DOHH2 (cell line): ENCODE measurements around the gene RAD51B.

Experiments
- EZH2phosphoT487 ChIP-seq: fragments of 200-600 bp; sonication (generic); IDR thresholded peaks from 2 replicates; pipeline ENCODE4 v1.6.1; 2017; ENCODE audit warnings: borderline replicate concordance, mild to moderate bottlenecking, antibody characterized with exemption, low read length, moderate library complexity, mixed read lengths
- TF ChIP-seq, protein P1 (sequence below): fragments of 200-600 bp; sonication (generic); IDR thresholded peaks from one replicate; pipeline ENCODE4 v1.5.1; 2014; ENCODE audit warnings: antibody characterized with exemption, mild to moderate bottlenecking, low read depth, low read length; ENCODE audit not compliant: poor library complexity, severe bottlenecking

DNA sequence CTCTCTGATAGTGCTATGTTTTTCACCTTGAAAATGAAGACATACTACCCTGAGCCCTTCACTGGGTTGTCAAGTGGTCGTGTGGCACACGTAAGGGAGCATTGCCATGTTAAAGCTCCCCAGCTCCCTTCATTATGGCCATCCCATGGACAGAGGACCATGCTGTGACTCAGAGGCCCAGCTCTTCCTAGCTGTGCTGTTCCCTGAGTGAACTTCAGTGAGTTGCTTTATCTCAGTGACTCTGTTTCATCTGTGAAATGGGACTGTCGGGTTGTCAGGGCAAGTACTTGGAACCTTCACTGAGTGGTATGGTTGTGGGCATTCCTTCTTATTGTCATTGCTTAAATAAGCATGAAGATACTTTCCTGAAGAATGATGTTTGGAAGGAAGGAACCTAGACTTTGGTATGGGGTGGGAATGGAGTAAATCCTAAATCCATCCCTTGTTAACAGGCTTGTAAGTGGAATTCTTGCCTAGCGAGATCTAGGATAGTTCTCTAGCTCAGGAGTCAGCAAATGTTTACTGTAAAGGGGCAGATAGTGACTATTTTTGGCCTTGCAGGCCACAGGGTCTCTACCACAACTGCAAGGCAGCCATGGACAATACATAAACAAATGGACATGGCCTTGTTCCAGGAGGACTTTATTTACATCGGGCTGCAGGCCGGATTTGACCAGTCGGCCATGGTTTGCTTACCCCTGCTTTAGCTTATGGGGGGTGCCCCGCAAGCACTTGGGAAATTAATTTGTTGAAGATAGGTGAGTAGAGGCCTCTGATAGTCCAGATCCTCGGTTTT is 689.8 kb downstream of the RAD51B start:
- TF ChIP-seq, protein P1, sequence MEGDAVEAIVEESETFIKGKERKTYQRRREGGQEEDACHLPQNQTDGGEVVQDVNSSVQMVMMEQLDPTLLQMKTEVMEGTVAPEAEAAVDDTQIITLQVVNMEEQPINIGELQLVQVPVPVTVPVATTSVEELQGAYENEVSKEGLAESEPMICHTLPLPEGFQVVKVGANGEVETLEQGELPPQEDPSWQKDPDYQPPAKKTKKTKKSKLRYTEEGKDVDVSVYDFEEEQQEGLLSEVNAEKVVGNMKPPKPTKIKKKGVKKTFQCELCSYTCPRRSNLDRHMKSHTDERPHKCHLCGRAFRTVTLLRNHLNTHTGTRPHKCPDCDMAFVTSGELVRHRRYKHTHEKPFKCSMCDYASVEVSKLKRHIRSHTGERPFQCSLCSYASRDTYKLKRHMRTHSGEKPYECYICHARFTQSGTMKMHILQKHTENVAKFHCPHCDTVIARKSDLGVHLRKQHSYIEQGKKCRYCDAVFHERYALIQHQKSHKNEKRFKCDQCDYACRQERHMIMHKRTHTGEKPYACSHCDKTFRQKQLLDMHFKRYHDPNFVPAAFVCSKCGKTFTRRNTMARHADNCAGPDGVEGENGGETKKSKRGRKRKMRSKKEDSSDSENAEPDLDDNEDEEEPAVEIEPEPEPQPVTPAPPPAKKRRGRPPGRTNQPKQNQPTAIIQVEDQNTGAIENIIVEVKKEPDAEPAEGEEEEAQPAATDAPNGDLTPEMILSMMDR, result no peak
- TF ChIP-seq EZH2phosphoT487, result no peak
